ENCODE results near the gene PPARG. TPM values are rescaled to one million over a fixed set of nuclear protein-coding genes. Genes with fewer than 3 reads are reported as not detected.
A peak's percentile ranks its signal among the peaks of the same experiment; 100 is the strongest.

Gene PPARG
- total RNA-seq, 1 experiment from 2014 or later = 71.6 TPM

GRCh38 chr3:12363397-12364195 lies 74.7 kb downstream of the PPARG start:
- no peaks in the 10 kb centered on the region for H3K27me3 ChIP-seq (ENCODE audit: insufficient read depth, low read length)
- H3K9me2 ChIP-seq (ENCODE audit: insufficient read depth) = no peaks in the 10 kb centered on the region
- H3K79me2 ChIP-seq (ENCODE audit: insufficient read depth, low read length) = no peaks in the 10 kb centered on the region
- peak overlapping the region; percentile 33; the same call in 1 of the 2 replicates for H3K27ac ChIP-seq (ENCODE audit: low read depth, low read length)
- no peak overlapping the region for H2AFZ ChIP-seq (ENCODE audit: low read depth, low read length, poor library complexity, severe bottlenecking)
- peak overlapping the region; percentile 28 for H3K4me2 ChIP-seq (ENCODE audit: low read length)
- intact Hi-C loops (cut with micrococcal nuclease) = no loop called here
- H4K20me1 ChIP-seq (ENCODE audit: insufficient read depth) = no peaks in the 10 kb centered on the region
- no TSS peak for BruUV-seq (replicated peaks)
- ChIA-PET RAD21 (ENCODE audit: low non-redundant PET in 1 of 2, low total read pairs in 2 of 2, uncharacterized antibody in 2 of 2, unreplicated experiment in 2 of 2) (no interaction called here), POLR2A (no interaction called here), CTCF (no interaction called here)
- peak; percentile 67 for ATAC-seq
- H3K9ac ChIP-seq (ENCODE audit: low read length) = no peak overlapping the region
- TF ChIP-seq SP1 (IDR thresholded peaks at IDR 0.05; ENCODE audit: low read depth) = no peak
- no peak for TF ChIP-seq POLR2AphosphoS5 (IDR thresholded peaks at IDR 0.05; ENCODE audit: low read depth, low read length)
- TF ChIP-seq ZBTB33 (IDR thresholded peaks at IDR 0.05; ENCODE audit: extremely low read depth, insufficient replicate concordance, low read length) = no peak
- no peak for TF ChIP-seq CTCF (IDR thresholded peaks at IDR 0.05 in 2 of 3, conservative IDR thresholded peaks at IDR 0.05 in 1 of 3; ENCODE audit: borderline replicate concordance in 1 of 3, insufficient read depth in 1 of 3, low read depth in 2 of 3, low read length in 2 of 3)
- 0 out of 2 replicates have a peak, but pooled peaks have one; percentile 23 for TF ChIP-seq FOSL1 (IDR thresholded peaks at IDR 0.05; ENCODE audit: low read depth)
- no peaks in the 10 kb centered on the region for H3K36me3 ChIP-seq (ENCODE audit: control insufficient read depth in 1 of 2, insufficient read depth in 2 of 2, low read length in 2 of 2)
- peaks cover 7 to 31% of the 10 kb centered on the region in 2 experiments for H3K4me1 ChIP-seq (ENCODE audit: control insufficient read depth in 1 of 2, insufficient read depth in 2 of 2, low read length in 2 of 2)
- no peak overlapping the region for H3K4me3 ChIP-seq (replicated peaks in 1 of 2; ENCODE audit: low read depth in 1 of 2, low read length in 2 of 2)
- H3K9me3 ChIP-seq (ENCODE audit: control insufficient read depth in 1 of 2, insufficient read depth in 1 of 2, low read depth in 1 of 2, low read length in 2 of 2) = 0 out of 4 replicates have a peak, but pooled peaks cover 0 to 3% of the 10 kb centered on the region in 2 experiments
- DNase-seq (ENCODE audit: low read depth, low spot score) = no peak
